ENCODE measurements around the gene GHR. TPM values are rescaled to one million over a fixed set of nuclear protein-coding genes. Genes with fewer than 3 reads are reported as not detected.

Gene GHR
- total RNA-seq, 1 donor, result 5.4 TPM

DNA sequence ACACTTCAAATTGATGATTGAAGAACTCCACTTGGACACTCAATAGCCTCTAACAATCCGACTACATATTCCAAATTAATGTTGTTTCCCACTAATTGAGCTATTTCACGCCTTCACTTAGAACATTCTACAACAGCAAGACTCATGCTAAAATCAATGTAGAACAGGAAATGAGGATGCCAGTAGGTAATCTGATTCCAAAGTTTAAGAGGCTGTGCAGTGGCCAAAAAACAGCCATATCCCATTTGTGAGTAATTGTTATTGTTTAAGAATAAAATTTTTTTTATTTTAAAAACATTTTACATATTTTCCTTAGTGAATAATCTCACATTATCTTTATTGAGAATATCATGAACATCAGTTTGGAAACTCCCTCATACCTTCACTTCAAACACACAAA, 35.7 kb upstream of the GHR start:
- H3K4me2 ChIP-seq (ENCODE audit: insufficient read depth, low read length), result no peak overlapping the region
- no peaks in the 10 kb centered on the region for H3K79me2 ChIP-seq (ENCODE audit: insufficient read depth, low read length)
- no peak overlapping the region for H3K27ac ChIP-seq (ENCODE audit: low read depth, low read length)
- no peaks in the 10 kb centered on the region for H3K36me3 ChIP-seq (ENCODE audit: insufficient read depth, low read length)
- H2AFZ ChIP-seq (ENCODE audit: low read length), result no peak overlapping the region
- DNase-seq (ENCODE audit: insufficient read length, low spot score, missing footprints), result peak; percentile 2
- H3K4me1 ChIP-seq (ENCODE audit: insufficient read depth, low read length), result no peaks in the 10 kb centered on the region
- no peaks in the 10 kb centered on the region for H3K9me3 ChIP-seq (ENCODE audit: low read depth, low read length)
- TF ChIP-seq, protein P1, sequence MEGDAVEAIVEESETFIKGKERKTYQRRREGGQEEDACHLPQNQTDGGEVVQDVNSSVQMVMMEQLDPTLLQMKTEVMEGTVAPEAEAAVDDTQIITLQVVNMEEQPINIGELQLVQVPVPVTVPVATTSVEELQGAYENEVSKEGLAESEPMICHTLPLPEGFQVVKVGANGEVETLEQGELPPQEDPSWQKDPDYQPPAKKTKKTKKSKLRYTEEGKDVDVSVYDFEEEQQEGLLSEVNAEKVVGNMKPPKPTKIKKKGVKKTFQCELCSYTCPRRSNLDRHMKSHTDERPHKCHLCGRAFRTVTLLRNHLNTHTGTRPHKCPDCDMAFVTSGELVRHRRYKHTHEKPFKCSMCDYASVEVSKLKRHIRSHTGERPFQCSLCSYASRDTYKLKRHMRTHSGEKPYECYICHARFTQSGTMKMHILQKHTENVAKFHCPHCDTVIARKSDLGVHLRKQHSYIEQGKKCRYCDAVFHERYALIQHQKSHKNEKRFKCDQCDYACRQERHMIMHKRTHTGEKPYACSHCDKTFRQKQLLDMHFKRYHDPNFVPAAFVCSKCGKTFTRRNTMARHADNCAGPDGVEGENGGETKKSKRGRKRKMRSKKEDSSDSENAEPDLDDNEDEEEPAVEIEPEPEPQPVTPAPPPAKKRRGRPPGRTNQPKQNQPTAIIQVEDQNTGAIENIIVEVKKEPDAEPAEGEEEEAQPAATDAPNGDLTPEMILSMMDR (IDR thresholded peaks at IDR 0.05; ENCODE audit: extremely low read depth, low read depth, low read length), result no peak
- no peaks in the 10 kb centered on the region for H4K20me1 ChIP-seq (ENCODE audit: insufficient read depth, low read length)
- H3K4me3 ChIP-seq (ENCODE audit: insufficient read depth, low read length), result no peak overlapping the region
- H3K27me3 ChIP-seq (ENCODE audit: insufficient read depth, low read length), result no peaks in the 10 kb centered on the region

- Histone ChIP-seq H3K9me3 (ENCODE audit: low read depth, low read length) (no peaks in the 10 kb centered on the region), H3K36me3 (ENCODE audit: insufficient read depth, low read length) (no peaks in the 10 kb centered on the region), H4K20me1 (ENCODE audit: insufficient read depth, low read length) (no peaks in the 10 kb centered on the region), H3K4me3 (ENCODE audit: insufficient read depth, low read length) (no peak overlapping the region), H2AFZ (ENCODE audit: low read length) (no peak overlapping the region), H3K4me1 (ENCODE audit: insufficient read depth, low read length) (no peaks in the 10 kb centered on the region), H3K79me2 (ENCODE audit: insufficient read depth, low read length) (no peaks in the 10 kb centered on the region), H3K4me2 (ENCODE audit: insufficient read depth, low read length) (no peak overlapping the region), H3K27ac (ENCODE audit: low read depth, low read length) (no peak overlapping the region), H3K27me3 (ENCODE audit: insufficient read depth, low read length) (no peaks in the 10 kb centered on the region)
- DNase-seq (ENCODE audit: insufficient read length, low spot score, missing footprints), result no peak
- TF ChIP-seq, protein P1 (IDR thresholded peaks at IDR 0.05; ENCODE audit: extremely low read depth, low read depth, low read length), result no peak
These were observed 33.1 kb upstream of the GHR start for GRCh38 chr5:42390115-42390514.

GRCh38 chr5:42392917-42393316, 30.3 kb upstream of the GHR start:
- no peaks in the 10 kb centered on the region for H3K27me3 ChIP-seq (ENCODE audit: insufficient read depth, low read length)
- no peaks in the 10 kb centered on the region for H3K4me1 ChIP-seq (ENCODE audit: insufficient read depth, low read length)
- no peaks in the 10 kb centered on the region for H4K20me1 ChIP-seq (ENCODE audit: insufficient read depth, low read length)
- no peaks in the 10 kb centered on the region for H3K36me3 ChIP-seq (ENCODE audit: insufficient read depth, low read length)
- no peak overlapping the region for H3K4me3 ChIP-seq (ENCODE audit: insufficient read depth, low read length)
- no peak overlapping the region for H3K4me2 ChIP-seq (ENCODE audit: insufficient read depth, low read length)
- no peaks in the 10 kb centered on the region for H3K9me3 ChIP-seq (ENCODE audit: low read depth, low read length)
- no peak overlapping the region for H2AFZ ChIP-seq (ENCODE audit: low read length)
- no peak for DNase-seq (ENCODE audit: insufficient read length, low spot score, missing footprints)
- H3K27ac ChIP-seq (ENCODE audit: low read depth, low read length), result no peak overlapping the region
- H3K79me2 ChIP-seq (ENCODE audit: insufficient read depth, low read length), result no peaks in the 10 kb centered on the region
- TF ChIP-seq, protein P1 (IDR thresholded peaks at IDR 0.05; ENCODE audit: extremely low read depth, low read depth, low read length), result no peak

- H3K27me3 ChIP-seq (ENCODE audit: insufficient read depth, low read length), result no peaks in the 10 kb centered on the region
- H2AFZ ChIP-seq (ENCODE audit: low read length), result no peak overlapping the region
- H4K20me1 ChIP-seq (ENCODE audit: insufficient read depth, low read length), result no peaks in the 10 kb centered on the region
- no peak overlapping the region for H3K4me2 ChIP-seq (ENCODE audit: insufficient read depth, low read length)
- no peaks in the 10 kb centered on the region for H3K79me2 ChIP-seq (ENCODE audit: insufficient read depth, low read length)
- TF ChIP-seq, protein P1 (IDR thresholded peaks at IDR 0.05; ENCODE audit: extremely low read depth, low read depth, low read length), result no peak
- no peak for DNase-seq (ENCODE audit: insufficient read length, low spot score, missing footprints)
- H3K9me3 ChIP-seq (ENCODE audit: low read depth, low read length), result no peaks in the 10 kb centered on the region
- no peaks in the 10 kb centered on the region for H3K36me3 ChIP-seq (ENCODE audit: insufficient read depth, low read length)
- H3K4me1 ChIP-seq (ENCODE audit: insufficient read depth, low read length), result no peaks in the 10 kb centered on the region
- H3K4me3 ChIP-seq (ENCODE audit: insufficient read depth, low read length), result no peak overlapping the region
- H3K27ac ChIP-seq (ENCODE audit: low read depth, low read length), result no peak overlapping the region
These were observed 27.1 kb upstream of the GHR start for GRCh38 chr5:42396111-42396510.

Data from osteoblast (primary cell).